ENCODE data around the gene CAMLG. TPM values are rescaled to one million over a fixed set of nuclear protein-coding genes. Genes with fewer than 3 reads are reported as not detected.
A peak's percentile ranks its signal among the peaks of the same experiment; 100 is the strongest.

CAMLG gene
- total RNA-seq, 1 donor from 2014 or later = 27.7 TPM

DNA sequence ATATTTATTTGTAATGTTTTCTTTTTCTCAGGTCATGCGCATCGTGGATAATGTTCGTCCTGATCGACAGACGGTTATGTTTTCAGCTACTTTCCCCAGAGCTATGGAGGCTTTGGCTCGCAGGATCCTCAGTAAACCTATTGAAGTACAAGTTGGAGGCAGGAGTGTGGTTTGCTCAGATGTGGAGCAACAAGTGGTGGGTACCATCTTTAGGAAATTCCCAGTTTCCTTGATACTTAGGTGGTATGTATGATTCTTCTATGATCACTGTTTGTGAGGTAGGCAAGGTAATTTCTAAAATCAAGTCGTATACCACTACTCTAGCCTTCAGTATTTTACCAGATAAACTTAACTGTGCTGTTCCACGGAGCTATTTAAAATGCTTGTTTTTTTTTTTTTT, 56.5 kb downstream of the CAMLG start:
- Mint-ChIP-seq H3K27me3 (ENCODE audit: low read depth, unreplicated experiment) (no peaks in the 10 kb centered on the region), H3K4me3 (ENCODE audit: unreplicated experiment) (no peak overlapping the region), H3K4me1 (ENCODE audit: low read depth, unreplicated experiment) (peaks cover 16% of the 10 kb centered on the region), H3K27ac (ENCODE audit: unreplicated experiment) (peak overlapping the region; percentile 92), H3K36me3 (ENCODE audit: low read depth, unreplicated experiment) (peaks cover 21% of the 10 kb centered on the region), H3K9me3 (ENCODE audit: unreplicated experiment) (no peaks in the 10 kb centered on the region)
- Histone ChIP-seq H3K36me3 (ENCODE audit: insufficient read depth, low read length) (peaks cover 40% of the 10 kb centered on the region), H3K79me2 (ENCODE audit: insufficient read depth, low read length) (no peaks in the 10 kb centered on the region), H3K4me1 (ENCODE audit: insufficient read depth, low read length) (no peaks in the 10 kb centered on the region), H3K9ac (ENCODE audit: low read length) (no peak overlapping the region), H3K27ac (ENCODE audit: low read depth, low read length) (no peak overlapping the region), H4K20me1 (ENCODE audit: insufficient read depth, low read length) (peaks cover 3% of the 10 kb centered on the region), H3K4me2 (ENCODE audit: low read length) (no peak overlapping the region), H3K4me3 (ENCODE audit: insufficient read depth, low read depth, low read length) (no peak overlapping the region), H3K27me3 (ENCODE audit: insufficient read depth, low read length) (no peaks in the 10 kb centered on the region), H2AFZ (ENCODE audit: low read depth, low read length) (no peak overlapping the region), H3K9me3 (ENCODE audit: insufficient read depth, low read depth, low read length) (no peaks in the 10 kb centered on the region)
- TF ChIP-seq, protein P1, sequence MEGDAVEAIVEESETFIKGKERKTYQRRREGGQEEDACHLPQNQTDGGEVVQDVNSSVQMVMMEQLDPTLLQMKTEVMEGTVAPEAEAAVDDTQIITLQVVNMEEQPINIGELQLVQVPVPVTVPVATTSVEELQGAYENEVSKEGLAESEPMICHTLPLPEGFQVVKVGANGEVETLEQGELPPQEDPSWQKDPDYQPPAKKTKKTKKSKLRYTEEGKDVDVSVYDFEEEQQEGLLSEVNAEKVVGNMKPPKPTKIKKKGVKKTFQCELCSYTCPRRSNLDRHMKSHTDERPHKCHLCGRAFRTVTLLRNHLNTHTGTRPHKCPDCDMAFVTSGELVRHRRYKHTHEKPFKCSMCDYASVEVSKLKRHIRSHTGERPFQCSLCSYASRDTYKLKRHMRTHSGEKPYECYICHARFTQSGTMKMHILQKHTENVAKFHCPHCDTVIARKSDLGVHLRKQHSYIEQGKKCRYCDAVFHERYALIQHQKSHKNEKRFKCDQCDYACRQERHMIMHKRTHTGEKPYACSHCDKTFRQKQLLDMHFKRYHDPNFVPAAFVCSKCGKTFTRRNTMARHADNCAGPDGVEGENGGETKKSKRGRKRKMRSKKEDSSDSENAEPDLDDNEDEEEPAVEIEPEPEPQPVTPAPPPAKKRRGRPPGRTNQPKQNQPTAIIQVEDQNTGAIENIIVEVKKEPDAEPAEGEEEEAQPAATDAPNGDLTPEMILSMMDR (IDR thresholded peaks at IDR 0.05; ENCODE audit: insufficient read depth, low read depth, low read length) = no peak
- no peak for TF ChIP-seq EZH2 (IDR thresholded peaks at IDR 0.05; ENCODE audit: insufficient read depth, low read length)
- FAIRE-seq = no peak
- no peak for DNase-seq (ENCODE audit: low read depth)

DNA sequence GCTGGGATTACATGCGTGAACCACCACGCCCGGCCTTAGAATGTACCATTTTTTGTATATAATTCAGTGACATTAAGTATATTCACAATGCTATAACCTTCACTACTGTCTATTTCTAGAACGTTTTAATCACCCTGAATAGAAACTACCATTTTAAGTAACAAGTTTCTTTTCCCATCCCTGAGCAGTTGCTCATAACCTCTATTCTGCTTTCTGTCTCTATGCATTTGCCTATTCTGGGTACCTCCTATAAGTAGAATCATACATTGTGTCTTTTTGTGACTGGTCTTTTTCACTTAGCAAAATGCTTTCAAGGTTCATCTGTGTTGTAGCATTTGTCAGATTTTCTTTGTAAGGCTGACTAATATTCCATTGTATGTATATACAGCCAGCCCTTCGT, 60.1 kb downstream of the CAMLG start:
- H3K27ac Mint-ChIP-seq (ENCODE audit: unreplicated experiment) = no peak overlapping the region
- H3K9me3 ChIP-seq (ENCODE audit: insufficient read depth, low read depth, low read length) = no peaks in the 10 kb centered on the region
- no peaks in the 10 kb centered on the region for H3K4me1 ChIP-seq (ENCODE audit: insufficient read depth, low read length)
- H3K36me3 ChIP-seq (ENCODE audit: insufficient read depth, low read length) = peaks cover 30% of the 10 kb centered on the region
- no peaks in the 10 kb centered on the region for H3K9me3 Mint-ChIP-seq (ENCODE audit: unreplicated experiment)
- no peaks in the 10 kb centered on the region for H3K79me2 ChIP-seq (ENCODE audit: insufficient read depth, low read length)
- no peaks in the 10 kb centered on the region for H3K27me3 Mint-ChIP-seq (ENCODE audit: low read depth, unreplicated experiment)
- peaks cover 16% of the 10 kb centered on the region for H3K4me1 Mint-ChIP-seq (ENCODE audit: low read depth, unreplicated experiment)
- H4K20me1 ChIP-seq (ENCODE audit: insufficient read depth, low read length) = peaks cover 3% of the 10 kb centered on the region
- FAIRE-seq (no peak), DNase-seq (ENCODE audit: low read depth) (no peak)
- peaks cover 19% of the 10 kb centered on the region for H3K36me3 Mint-ChIP-seq (ENCODE audit: low read depth, unreplicated experiment)
- no peaks in the 10 kb centered on the region for H3K27me3 ChIP-seq (ENCODE audit: insufficient read depth, low read length)
- H3K9ac ChIP-seq (ENCODE audit: low read length) = no peak overlapping the region
- H3K4me2 ChIP-seq (ENCODE audit: low read length) = no peak overlapping the region
- H3K4me3 ChIP-seq (ENCODE audit: insufficient read depth, low read depth, low read length) = no peak overlapping the region
- H2AFZ ChIP-seq (ENCODE audit: low read depth, low read length) = no peak overlapping the region
- TF ChIP-seq, protein P1 (IDR thresholded peaks at IDR 0.05; ENCODE audit: insufficient read depth, low read depth, low read length) = no peak
- TF ChIP-seq EZH2 (IDR thresholded peaks at IDR 0.05; ENCODE audit: insufficient read depth, low read length) = no peak
- no peak overlapping the region for H3K27ac ChIP-seq (ENCODE audit: low read depth, low read length)
- H3K4me3 Mint-ChIP-seq (ENCODE audit: unreplicated experiment) = no peak overlapping the region

Other genes starting within 250 kb of the CAMLG start
- 25.3 and 30.3 TPM in 2 replicates for gene JADE2, start 212.9 kb upstream of the CAMLG start, total RNA-seq
- gene SAR1B, start 105.7 kb upstream of the CAMLG start, total RNA-seq = 63.8 and 64.3 TPM in 2 replicates
- gene SEC24A, start 89.8 kb upstream of the CAMLG start, total RNA-seq = 51.9 and 56.1 TPM in 2 replicates
- 43.6 and 46.2 TPM in 2 replicates for gene DDX46, start 20.2 kb downstream of the CAMLG start, total RNA-seq
- gene C5orf24, start 107.4 kb downstream of the CAMLG start, total RNA-seq = 88.4 and 96.9 TPM in 2 replicates
- gene TXNDC15, start 135.8 kb downstream of the CAMLG start, total RNA-seq = 65.6 and 72.9 TPM in 2 replicates
- 9.9 and 10.2 TPM in 2 replicates for gene PCBD2, start 166.6 kb downstream of the CAMLG start, total RNA-seq
- 0.26 and 0.39 TPM in 2 replicates for gene CATSPER3, start 229.4 kb downstream of the CAMLG start, total RNA-seq